Chondrocyte (in vitro differentiated cells): ENCODE results near the gene SLC35F3. TPM values are rescaled to one million over a fixed set of nuclear protein-coding genes. Genes with fewer than 3 reads are reported as not detected.
A peak's percentile ranks its signal among the peaks of the same experiment; 100 is the strongest.

Source experiments
- DNase-seq: peaks from one replicate; pipeline ENCODE4 v3.0.0; 2021; ENCODE audit warnings: mixed read lengths, low spot score
- H3K27ac Mint-ChIP-seq: one replicate; pipeline ENCODE4 v1.8.0; 2021; ENCODE audit warnings: mild to moderate bottlenecking, moderate library complexity, mixed read lengths; ENCODE audit not compliant: unreplicated experiment
- H3K27me3 Mint-ChIP-seq: 2 replicates; pipeline ENCODE4 v1.8.0; 2021; ENCODE audit warnings: low read depth, mixed read lengths
- H3K36me3 Mint-ChIP-seq: 2 replicates; pipeline ENCODE4 v1.8.0; 2021; ENCODE audit warnings: low read depth, mixed read lengths
- H3K4me1 Mint-ChIP-seq: 2 replicates; pipeline ENCODE4 v1.8.0; 2021; ENCODE audit warnings: low read depth, mild to moderate bottlenecking, mixed read lengths
- H3K4me3 Mint-ChIP-seq: one replicate; pipeline ENCODE4 v1.8.0; 2021; ENCODE audit warnings: mild to moderate bottlenecking, moderate library complexity, mixed read lengths; ENCODE audit not compliant: unreplicated experiment
- H3K9me3 Mint-ChIP-seq: 2 replicates; pipeline ENCODE4 v1.8.0; 2021; ENCODE audit warnings: low read depth, mixed read lengths
- CTCF ChIP-seq: fragments of 200-600 bp; sonication (generic); IDR thresholded peaks from 2 replicates; pipeline ENCODE4 v1.5.0; 2021; ENCODE audit warnings: antibody characterized with exemption, mild to moderate bottlenecking, moderate library complexity
- total RNA-seq: library from RNA; stranded (reverse); gene quantifications from 3 replicates; pipeline ENCODE4 v1.2.1, GENCODE V29; 2021

The SLC35F3 gene
- total RNA-seq, 1 donor from 2014 or later = not detected

GRCh38 chr1:234107416-234108021 is 203.0 kb downstream of the SLC35F3 start:
- Mint-ChIP-seq H3K9me3 (peaks cover 5% of the 10 kb centered on the region), H3K4me1 (peaks cover 2% of the 10 kb centered on the region), H3K36me3 (no peaks in the 10 kb centered on the region), H3K4me3 (no peak overlapping the region), H3K27ac (no peak overlapping the region), H3K27me3 (peaks cover 20% of the 10 kb centered on the region)
- DNase-seq = no peak
- no peak for TF ChIP-seq CTCF

- H3K27me3 Mint-ChIP-seq = peaks cover 24% of the 10 kb centered on the region
- no peak for DNase-seq
- H3K27ac Mint-ChIP-seq = no peak overlapping the region
Observed at GRCh38 chr1:234108921-234109320, 204.4 kb downstream of the SLC35F3 start.

GRCh38 chr1:234109840-234110239 is 205.4 kb downstream of the SLC35F3 start:
- H3K9me3 Mint-ChIP-seq = peaks cover 5% of the 10 kb centered on the region
- H3K27me3 Mint-ChIP-seq = peaks cover 28% of the 10 kb centered on the region
- no peak overlapping the region for H3K4me3 Mint-ChIP-seq
- no peak for DNase-seq
- H3K4me1 Mint-ChIP-seq = peaks cover 5% of the 10 kb centered on the region
- H3K36me3 Mint-ChIP-seq = no peaks in the 10 kb centered on the region
- H3K27ac Mint-ChIP-seq = no peak overlapping the region
- TF ChIP-seq CTCF = no peak

More at GRCh38 chr1:234108921-234109320, 204.4 kb downstream of the SLC35F3 start:
- TF ChIP-seq CTCF = no peak
- Mint-ChIP-seq H3K4me3 (no peak overlapping the region), H3K36me3 (no peaks in the 10 kb centered on the region), H3K9me3 (peaks cover 5% of the 10 kb centered on the region), H3K4me1 (peaks cover 2% of the 10 kb centered on the region)

GRCh38 chr1:234111458-234112142 is 207.1 kb downstream of the SLC35F3 start:
- Mint-ChIP-seq H3K4me3 (no peak overlapping the region), H3K27me3 (peaks cover 34% of the 10 kb centered on the region), H3K36me3 (no peaks in the 10 kb centered on the region), H3K27ac (peak overlapping the region; percentile 39), H3K9me3 (peaks cover 5% of the 10 kb centered on the region), H3K4me1 (peaks cover 7% of the 10 kb centered on the region)
- DNase-seq = no peak
- TF ChIP-seq CTCF = peak; percentile 55

- H3K9me3 Mint-ChIP-seq = no peaks in the 10 kb centered on the region
- TF ChIP-seq CTCF = peak; percentile 89
- H3K4me1 Mint-ChIP-seq = peaks cover 7% of the 10 kb centered on the region
- H3K4me3 Mint-ChIP-seq = no peak overlapping the region
- no peak overlapping the region for H3K27ac Mint-ChIP-seq
- no peak for DNase-seq
- no peaks in the 10 kb centered on the region for H3K36me3 Mint-ChIP-seq
- peaks cover 33% of the 10 kb centered on the region for H3K27me3 Mint-ChIP-seq
Observed at GRCh38 chr1:234114648-234115307, 210.3 kb downstream of the SLC35F3 start.
